H9 (cell line): ENCODE data around the gene KRT85. TPM values are rescaled to one million over a fixed set of nuclear protein-coding genes. Genes with fewer than 3 reads are reported as not detected.

ENCODE experiments used
- DNase-seq: peaks from one replicate; pipeline ENCODE4 v3.0.0-alpha.2; 2017
- H2AFZ ChIP-seq: one replicate; pipeline ENCODE4 v1.6.1; 2013; ENCODE audit warnings: mild to moderate bottlenecking, low read length, control low read depth, moderate library complexity
- H2AK5ac ChIP-seq: 2 replicates; pipeline ENCODE4 v1.6.1; 2013; ENCODE audit warnings: low read length, control low read depth, mixed read lengths; ENCODE audit not compliant: insufficient read length
- H2BK120ac ChIP-seq: one replicate; pipeline ENCODE4 v1.6.1; 2013; ENCODE audit warnings: low read depth, mild to moderate bottlenecking, low read length, control low read depth, inconsistent platforms; ENCODE audit not compliant: poor library complexity, severe bottlenecking
- H2BK12ac ChIP-seq: 2 replicates; pipeline ENCODE4 v1.6.1; 2013; ENCODE audit warnings: low read length, control low read depth, mixed read lengths, low read depth; ENCODE audit not compliant: insufficient read length
- H2BK15ac ChIP-seq: 2 replicates; pipeline ENCODE4 v1.6.1; 2013; ENCODE audit warnings: low read depth, low read length, control low read depth
- H2BK20ac ChIP-seq: one replicate; pipeline ENCODE4 v1.6.1; 2013; ENCODE audit warnings: low read depth, mild to moderate bottlenecking, low read length, control low read depth, inconsistent platforms; ENCODE audit not compliant: poor library complexity, severe bottlenecking
- H2BK5ac ChIP-seq: 2 replicates; pipeline ENCODE4 v1.6.1; 2013; ENCODE audit warnings: low read length, control low read depth, mixed read lengths; ENCODE audit not compliant: insufficient read length
- H3K14ac ChIP-seq: 2 replicates; pipeline ENCODE4 v1.6.1; 2013; ENCODE audit warnings: low read length, control low read depth; ENCODE audit not compliant: insufficient read depth
- H3K18ac ChIP-seq: 2 replicates; pipeline ENCODE4 v1.6.1; 2013; ENCODE audit warnings: low read depth, mild to moderate bottlenecking, mixed read lengths, low read length, control low read depth; ENCODE audit not compliant: insufficient read length
- H3K23ac ChIP-seq: 2 replicates; pipeline ENCODE4 v1.6.1; 2013; ENCODE audit warnings: low read length, control low read depth, mixed read lengths, low read depth; ENCODE audit not compliant: insufficient read length
- H3K23me2 ChIP-seq: 2 replicates; pipeline ENCODE4 v1.6.1; 2013; ENCODE audit warnings: low read depth, mild to moderate bottlenecking, mixed read lengths, low read length, control low read depth; ENCODE audit not compliant: insufficient read length, poor library complexity, severe bottlenecking
- H3K27ac ChIP-seq: 2 replicates; pipeline ENCODE4 v1.5.1; 2013; ENCODE audit warnings: low read length, control low read depth, mixed read lengths, low read depth; ENCODE audit not compliant: insufficient read length
- H3K27me3 ChIP-seq: 2 replicates; pipeline ENCODE4 v1.6.1; 2013; ENCODE audit warnings: low read length, control low read depth, inconsistent platforms; ENCODE audit not compliant: insufficient read depth
- H3K4ac ChIP-seq: 2 replicates; pipeline ENCODE4 v1.6.1; 2013; ENCODE audit warnings: low read depth, mild to moderate bottlenecking, control low read depth, inconsistent platforms, low read length, moderate library complexity
- H3K4me1 ChIP-seq: 2 replicates; pipeline ENCODE4 v1.6.1; 2013; ENCODE audit warnings: low read length, control low read depth, inconsistent platforms; ENCODE audit not compliant: insufficient read depth
- H3K4me2 ChIP-seq: 2 replicates; pipeline ENCODE4 v1.6.1; 2013; ENCODE audit warnings: low read length, control low read depth, mixed read lengths; ENCODE audit not compliant: insufficient read length, insufficient read depth
- H3K56ac ChIP-seq: 2 replicates; pipeline ENCODE4 v1.6.1; 2013; ENCODE audit warnings: low read depth, mild to moderate bottlenecking, mixed read lengths, low read length, control low read depth; ENCODE audit not compliant: insufficient read length
- H3K79me1 ChIP-seq: 2 replicates; pipeline ENCODE4 v1.6.1; 2013; ENCODE audit warnings: low read depth, mild to moderate bottlenecking, moderate library complexity, low read length, control low read depth, inconsistent platforms; ENCODE audit not compliant: insufficient read depth, poor library complexity, severe bottlenecking
- H3K79me2 ChIP-seq: 2 replicates; pipeline ENCODE4 v1.6.1; 2013; ENCODE audit warnings: low read length, control low read depth, inconsistent platforms; ENCODE audit not compliant: insufficient read depth
- H3K9ac ChIP-seq: 2 replicates; pipeline ENCODE4 v1.6.1; 2013; ENCODE audit warnings: low read length, control low read depth, mixed read lengths; ENCODE audit not compliant: insufficient read length; ENCODE audit errors: extremely low read depth
- H3K9me3 ChIP-seq: one replicate; pipeline ENCODE4 v1.6.1; 2013; ENCODE audit warnings: low read depth, low read length, inconsistent platforms; ENCODE audit not compliant: control insufficient read depth
- H3T11ph ChIP-seq: one replicate; pipeline ENCODE4 v1.6.1; 2013; ENCODE audit warnings: mild to moderate bottlenecking, low read length, control low read depth, inconsistent platforms
- H4K20me1 ChIP-seq: one replicate; pipeline ENCODE4 v1.6.1; 2013; ENCODE audit not compliant: control insufficient read depth, insufficient read length, insufficient read depth
- H4K5ac ChIP-seq: 2 replicates; pipeline ENCODE4 v1.6.1; 2013; ENCODE audit warnings: low read depth, mild to moderate bottlenecking, mixed read lengths, low read length, control low read depth; ENCODE audit not compliant: insufficient read length
- H4K8ac ChIP-seq: replicated peaks from 2 replicates; pipeline ENCODE4 v1.6.1; 2013; ENCODE audit warnings: low read length, control low read depth, mixed read lengths, low read depth; ENCODE audit not compliant: insufficient read length
- H4K91ac ChIP-seq: 2 replicates; pipeline ENCODE4 v1.6.1; 2013; ENCODE audit warnings: low read depth, mild to moderate bottlenecking, moderate library complexity, mixed read lengths, low read length, control low read depth; ENCODE audit not compliant: insufficient read length
- H3K27ac Mint-ChIP-seq, 3 experiments: 2 replicates in 2 of 3; 3 replicates in 1 of 3; pipeline ENCODE4 v1.8.0; 2020 to 2021; ENCODE audit warnings: mixed read lengths in 3 of 3, mild to moderate bottlenecking in 1 of 3, moderate library complexity in 1 of 3
- H3K27me3 Mint-ChIP-seq: 2 replicates; pipeline ENCODE4 v1.8.0; 2021; ENCODE audit warnings: low read depth, mild to moderate bottlenecking, moderate library complexity, mixed read lengths
- H3K36me3 Mint-ChIP-seq, 3 experiments: 2 replicates in 2 of 3; 3 replicates in 1 of 3; pipeline ENCODE4 v1.8.0; 2020 to 2021; ENCODE audit warnings: low read depth in 3 of 3, mixed read lengths in 3 of 3; ENCODE audit not compliant: insufficient read depth in 1 of 3
- H3K4me1 Mint-ChIP-seq, 2 experiments: 2 replicates each; pipeline ENCODE4 v1.8.0; 2020; ENCODE audit warnings: mixed read lengths in 2 of 2
- H3K4me3 Mint-ChIP-seq, 2 experiments: 2 replicates in 1 of 2; 3 replicates in 1 of 2; pipeline ENCODE4 v1.8.0; 2020 to 2021; ENCODE audit warnings: mild to moderate bottlenecking in 2 of 2, mixed read lengths in 2 of 2, moderate library complexity in 1 of 2
- H3K9me3 Mint-ChIP-seq, 2 experiments: 2 replicates in 1 of 2; 3 replicates in 1 of 2; pipeline ENCODE4 v1.8.0; 2020; ENCODE audit warnings: mild to moderate bottlenecking in 2 of 2, mixed read lengths in 2 of 2, moderate library complexity in 1 of 2
- CTCF ChIP-seq: fragments of 200-600 bp; sonication (generic); conservative IDR thresholded peaks from 3 replicates; pipeline ENCODE4 v1.8.0; 2021; ENCODE audit warnings: antibody characterized with exemption, mild to moderate bottlenecking
- WGBS: extraction: QIAGEN DNeasy Blood & Tissue Kit; methylation state at CpG from one replicate; pipeline ENCODE4 v1.1.7; 2013; ENCODE audit warnings: missing lambda C conversion rate, low lambda C conversion rate, mixed read lengths; ENCODE audit not compliant: insufficient read length; ENCODE audit errors: extremely low coverage; 5-methylcytosine and 5-hydroxymethylcytosine counted together
- total RNA-seq: library from RNA; stranded (reverse); gene quantifications from 2 replicates; pipeline ENCODE4 v1.2.1, GENCODE V29; 2021

Gene KRT85
- total RNA-seq, 1 experiment from 2014 or later, result not detected

GRCh38 chr12:52324153-52324444 is 43.2 kb downstream of the KRT85 start:
- no peak overlapping the region for H4K91ac ChIP-seq
- H3K27ac Mint-ChIP-seq, result no peak overlapping the region
- H3K23ac ChIP-seq, result no peak overlapping the region
- no peaks in the 10 kb centered on the region for H3K79me1 ChIP-seq
- H2BK20ac ChIP-seq, result no peak overlapping the region
- no peaks in the 10 kb centered on the region for H4K20me1 ChIP-seq
- no peaks in the 10 kb centered on the region for H3K36me3 Mint-ChIP-seq
- H3K27me3 ChIP-seq, result no peaks in the 10 kb centered on the region
- H3K4me3 Mint-ChIP-seq, result no peak overlapping the region
- H3K4me1 ChIP-seq, result 0 out of 2 replicates have a peak, but pooled peaks cover 2% of the 10 kb centered on the region
- H3K4ac ChIP-seq, result no peak overlapping the region
- peaks cover 5 to 8% of the 10 kb centered on the region in 2 experiments; a peak in 2 of 4 replicates for H3K4me1 Mint-ChIP-seq
- no peak overlapping the region for H2BK5ac ChIP-seq
- no peak overlapping the region for H3K27ac ChIP-seq
- H2BK120ac ChIP-seq, result no peak overlapping the region
- H3T11ph ChIP-seq, result no peak overlapping the region
- DNase-seq, result no peak
- H3K9ac ChIP-seq, result no peak overlapping the region
- no peak overlapping the region for H3K56ac ChIP-seq
- H3K4me2 ChIP-seq, result no peak overlapping the region
- no peak overlapping the region for H3K14ac ChIP-seq
- H4K8ac ChIP-seq, result no peak overlapping the region
- H3K9me3 Mint-ChIP-seq, result no peaks in the 10 kb centered on the region
- H3K18ac ChIP-seq, result no peak overlapping the region
- no CpG with 5 or more reads among the region's 3 CpGs for WGBS
- no peak overlapping the region for H2AK5ac ChIP-seq
- H2AFZ ChIP-seq, result no peak overlapping the region
- no peaks in the 10 kb centered on the region for H3K9me3 ChIP-seq
- no peaks in the 10 kb centered on the region for H3K23me2 ChIP-seq
- TF ChIP-seq CTCF, result no peak
- no peaks in the 10 kb centered on the region for H3K79me2 ChIP-seq
- no peak overlapping the region for H2BK15ac ChIP-seq
- H2BK12ac ChIP-seq, result no peak overlapping the region
- peaks cover 34% of the 10 kb centered on the region for H3K27me3 Mint-ChIP-seq
- H4K5ac ChIP-seq, result no peak overlapping the region
